Muscle of leg (tissue), 11 donors: ENCODE data around the gene EIF3L. TPM values are rescaled to one million over a fixed set of nuclear protein-coding genes. Genes with fewer than 3 reads are reported as not detected.
A peak's percentile ranks its signal among the peaks of the same experiment; 100 is the strongest.

ENCODE experiments used
- DNase-seq: peaks from one replicate; pipeline ENCODE4 v3.0.0; 2013
- H3K27ac ChIP-seq: one replicate; pipeline ENCODE4 v1.5.1; 2013; ENCODE audit warnings: mild to moderate bottlenecking, low read length, control low read depth
- H3K27me3 ChIP-seq: one replicate; pipeline ENCODE4 v1.6.1; 2013; ENCODE audit warnings: low read length; ENCODE audit not compliant: control insufficient read depth, insufficient read depth
- H3K36me3 ChIP-seq: one replicate; pipeline ENCODE4 v1.6.1; 2013; ENCODE audit warnings: low read length; ENCODE audit not compliant: control insufficient read depth, insufficient read depth
- H3K4me1 ChIP-seq: one replicate; pipeline ENCODE4 v1.6.1; 2013; ENCODE audit warnings: low read length; ENCODE audit not compliant: control insufficient read depth, insufficient read depth
- H3K4me3 ChIP-seq: one replicate; pipeline ENCODE4 v1.5.1; 2013; ENCODE audit warnings: low read length, control low read depth
- H3K9me3 ChIP-seq: replicated peaks from 2 replicates; pipeline ENCODE4 v1.6.1; 2013; ENCODE audit warnings: low read depth, low read length; ENCODE audit not compliant: control insufficient read depth
- WGBS: methylation state at CpG from one replicate; pipeline ENCODE4 v1.1.5; 2013; ENCODE audit warnings: missing lambda C conversion rate; ENCODE audit not compliant: insufficient coverage; 5-methylcytosine and 5-hydroxymethylcytosine counted together
- polyA plus RNA-seq, 8 donors: library from polyadenylated mRNA; unstranded; fragments of 120-200 nt; gene quantifications; one replicate each; pipeline versions ENCODE4 v1.2.1 to v1.2.3, GENCODE V29; 2013; ENCODE audit warnings: inconsistent platforms in 1 of 8, low replicate concordance in 1 of 8; ENCODE audit not compliant: insufficient read length in 8 of 8, insufficient read depth in 1 of 8
- total RNA-seq: library from RNA; stranded (reverse); fragments of 120-200 nt; gene quantifications from one replicate; pipeline ENCODE4 v1.2.4, GENCODE V29; 2013

Gene EIF3L
- total and polyA plus RNA-seq, 9 donors = 1,056 to 1,352 (median 1,218) TPM

DNA sequence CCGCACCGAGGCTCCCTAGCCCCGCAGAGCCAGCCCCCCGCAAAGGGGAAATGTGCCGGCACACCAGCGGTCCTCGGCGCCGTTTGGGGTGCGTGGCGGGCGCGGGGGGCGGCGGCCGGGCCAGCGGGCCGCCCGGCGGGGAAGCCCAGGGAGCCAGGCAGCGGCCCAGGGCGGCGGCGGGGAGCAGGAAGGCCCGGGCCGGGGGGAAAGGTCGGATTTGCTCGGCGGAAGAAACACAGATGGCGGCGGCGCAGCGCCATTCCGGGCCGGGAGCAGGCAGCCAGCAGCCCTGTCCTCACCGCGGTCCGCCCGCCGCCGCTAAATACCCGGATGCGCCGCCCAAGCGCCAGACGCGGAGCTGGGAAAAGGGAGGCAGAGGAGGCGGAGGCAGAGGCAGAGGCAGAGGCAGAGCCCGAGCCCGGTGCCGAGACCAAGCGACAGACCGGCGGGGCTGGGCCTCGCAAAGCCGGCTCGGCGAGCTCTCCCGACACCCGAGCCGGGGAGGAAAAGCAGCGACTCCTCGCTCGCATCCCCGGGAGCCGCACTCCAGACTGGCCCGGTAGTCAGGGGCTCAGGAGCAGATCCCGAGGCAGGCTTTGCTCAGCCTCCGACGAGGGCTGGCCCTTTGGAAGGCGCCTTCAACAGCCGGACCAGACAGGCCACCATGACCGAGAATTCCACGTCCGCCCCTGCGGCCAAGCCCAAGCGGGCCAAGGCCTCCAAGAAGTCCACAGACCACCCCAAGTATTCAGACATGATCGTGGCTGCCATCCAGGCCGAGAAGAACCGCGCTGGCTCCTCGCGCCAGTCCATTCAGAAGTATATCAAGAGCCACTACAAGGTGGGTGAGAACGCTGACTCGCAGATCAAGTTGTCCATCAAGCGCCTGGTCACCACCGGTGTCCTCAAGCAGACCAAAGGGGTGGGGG is 44.1 kb upstream of the EIF3L start:
- peaks cover 14% of the 10 kb centered on the region for H3K27me3 ChIP-seq
- H3K4me1 ChIP-seq = peaks cover 56% of the 10 kb centered on the region
- peak overlapping the region; percentile 94 for H3K4me3 ChIP-seq
- WGBS = 1% methylated on average over 87 of the region's 87 CpGs
- DNase-seq = peak; percentile 95
- no peaks in the 10 kb centered on the region for H3K9me3 ChIP-seq
- peaks cover 7% of the 10 kb centered on the region for H3K36me3 ChIP-seq
- peak overlapping the region; percentile 98 for H3K27ac ChIP-seq

DNA sequence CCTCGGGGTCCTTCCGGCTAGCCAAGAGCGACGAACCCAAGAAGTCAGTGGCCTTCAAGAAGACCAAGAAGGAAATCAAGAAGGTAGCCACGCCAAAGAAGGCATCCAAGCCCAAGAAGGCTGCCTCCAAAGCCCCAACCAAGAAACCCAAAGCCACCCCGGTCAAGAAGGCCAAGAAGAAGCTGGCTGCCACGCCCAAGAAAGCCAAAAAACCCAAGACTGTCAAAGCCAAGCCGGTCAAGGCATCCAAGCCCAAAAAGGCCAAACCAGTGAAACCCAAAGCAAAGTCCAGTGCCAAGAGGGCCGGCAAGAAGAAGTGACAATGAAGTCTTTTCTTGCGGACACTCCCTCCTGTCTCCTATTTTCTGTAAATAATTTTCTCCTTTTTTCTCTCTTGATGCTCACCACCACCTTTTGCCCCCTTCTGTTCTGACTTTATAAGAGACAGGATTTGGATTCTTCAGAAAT is 43.4 kb upstream of the EIF3L start:
- peak overlapping the region; percentile 94 for H3K4me3 ChIP-seq
- H3K27me3 ChIP-seq = peaks cover 14% of the 10 kb centered on the region
- peak overlapping the region; percentile 98 for H3K27ac ChIP-seq
- peak; percentile 45 for DNase-seq
- no peaks in the 10 kb centered on the region for H3K9me3 ChIP-seq
- H3K36me3 ChIP-seq = peaks cover 7% of the 10 kb centered on the region
- peaks cover 56% of the 10 kb centered on the region for H3K4me1 ChIP-seq
- 18% methylated on average over 8 of the region's 10 CpGs for WGBS

DNA sequence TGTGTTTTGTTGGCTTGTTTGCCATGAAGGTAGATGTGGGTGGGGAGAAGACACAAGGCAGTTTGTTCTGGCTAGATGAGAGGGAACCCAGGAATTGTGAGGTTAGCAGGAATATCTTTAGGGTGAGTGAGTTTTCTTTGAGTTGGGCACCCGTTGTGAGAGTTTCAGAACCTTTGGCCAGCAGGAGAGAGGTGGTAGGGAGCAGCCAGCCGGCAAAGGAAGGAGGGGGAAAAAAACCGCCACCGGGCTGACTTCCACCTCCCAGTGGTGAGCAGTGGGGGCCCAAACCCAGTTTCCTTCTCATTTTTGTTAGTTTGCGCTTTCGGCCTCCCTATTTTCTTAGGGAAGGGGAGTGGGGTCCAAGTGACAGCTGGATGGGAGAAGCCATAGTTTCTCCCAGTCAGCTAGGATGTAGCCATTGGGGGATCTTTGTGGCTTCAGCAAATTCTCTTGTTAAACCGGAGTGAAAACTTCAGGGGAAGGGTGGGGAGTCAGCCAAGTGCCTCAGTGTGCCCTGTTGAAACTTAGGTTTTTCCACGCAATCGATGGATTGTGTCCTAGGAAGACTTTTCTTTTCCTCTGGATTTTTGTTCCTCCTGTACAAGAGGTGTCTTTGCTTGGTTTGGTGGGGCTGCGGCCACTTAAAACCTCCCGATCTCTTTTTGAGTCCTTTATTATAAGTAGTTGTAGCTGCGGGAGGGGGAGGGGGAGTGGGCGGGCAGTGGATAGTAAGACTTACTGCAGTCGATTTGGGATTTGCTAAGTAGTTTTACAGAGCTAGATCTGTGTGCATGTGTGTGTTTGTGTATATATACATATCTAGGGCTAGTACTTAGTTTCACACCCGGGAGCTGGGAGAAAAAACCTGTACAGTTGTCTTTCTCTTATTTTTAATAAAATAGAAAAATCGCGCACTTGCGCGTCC is 42.5 kb upstream of the EIF3L start:
- WGBS = 2% methylated on average over 8 of the region's 19 CpGs
- H3K9me3 ChIP-seq = no peaks in the 10 kb centered on the region
- peaks cover 7% of the 10 kb centered on the region for H3K36me3 ChIP-seq
- peak overlapping the region; percentile 98 for H3K27ac ChIP-seq
- peak; percentile 78 for DNase-seq
- peaks cover 56% of the 10 kb centered on the region for H3K4me1 ChIP-seq
- peak overlapping the region; percentile 94 for H3K4me3 ChIP-seq
- peaks cover 14% of the 10 kb centered on the region for H3K27me3 ChIP-seq

DNA sequence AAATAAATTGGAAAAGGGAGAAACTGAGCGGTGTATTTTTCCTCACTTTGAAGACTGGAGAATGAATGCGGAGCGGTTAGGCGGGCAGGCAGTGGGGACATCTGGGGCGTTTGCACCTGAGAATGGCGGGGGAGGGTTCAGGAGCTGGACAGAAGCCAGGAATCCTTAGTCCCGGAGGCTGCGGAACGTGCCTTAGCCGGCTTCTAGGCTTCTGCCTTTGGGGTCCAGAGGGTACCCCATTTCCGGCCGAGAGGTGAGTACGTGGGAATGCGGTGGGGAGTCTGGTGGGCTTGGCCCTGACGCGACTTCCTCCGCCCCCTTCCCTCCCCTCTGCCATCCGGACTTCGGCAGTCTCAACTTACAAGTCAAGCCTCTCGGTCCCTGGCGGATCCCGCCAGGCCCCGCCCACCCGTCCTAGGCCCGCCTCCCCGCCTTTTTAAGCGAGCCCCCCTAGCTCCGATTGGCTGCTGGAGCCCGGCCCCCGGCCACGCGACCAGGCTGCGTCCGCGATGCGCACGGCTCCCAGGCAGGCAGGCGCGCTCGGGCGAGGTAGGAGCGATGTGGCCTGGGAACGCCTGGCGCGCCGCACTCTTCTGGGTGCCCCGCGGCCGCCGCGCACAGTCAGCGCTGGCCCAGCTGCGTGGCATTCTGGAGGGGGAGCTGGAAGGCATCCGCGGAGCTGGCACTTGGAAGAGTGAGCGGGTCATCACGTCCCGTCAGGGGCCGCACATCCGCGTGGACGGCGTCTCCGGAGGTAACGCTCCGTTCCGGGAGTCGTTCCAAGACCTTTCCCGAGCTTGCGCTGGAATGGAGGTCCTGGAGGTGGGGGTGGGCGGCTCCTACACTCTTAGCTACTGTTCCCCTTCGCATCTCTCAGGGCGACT is 41.6 kb upstream of the EIF3L start, which contains the start of gene GCAT:
GCAT (plus strand) TSS at position 525 of the 884 bp plus-strand sequence; CDS start at position 559, 34 bp downstream.
- Histone ChIP-seq H3K36me3 (peaks cover 7% of the 10 kb centered on the region), H3K4me3 (peak within 1 kb of the TSS; percentile 94), H3K27me3 (peaks cover 12% of the 10 kb centered on the region), H3K4me1 (peaks cover 49% of the 10 kb centered on the region), H3K9me3 (no peaks in the 10 kb centered on the region), H3K27ac (peak within 1 kb of the TSS; percentile 98)
- 0% methylated on average over 49 of the region's 73 CpGs for WGBS
- peak; percentile 99 for DNase-seq

DNA sequence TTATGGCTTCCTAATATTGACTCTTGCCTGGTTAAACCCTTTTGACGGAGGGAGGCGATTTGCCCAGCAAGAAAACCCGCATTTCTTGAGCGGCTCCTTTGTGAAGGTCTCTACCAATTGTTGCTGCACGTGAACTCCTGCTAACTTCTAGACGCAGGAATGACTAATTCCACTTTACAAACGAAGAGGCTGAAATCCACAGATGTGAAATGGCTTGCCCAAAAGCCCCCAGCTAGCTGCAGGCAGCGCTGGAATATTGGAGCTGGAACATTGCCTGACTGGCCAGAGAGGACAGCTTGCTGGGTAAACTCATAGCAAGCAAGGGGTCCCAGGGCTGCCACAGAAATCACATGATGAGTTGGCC is 40.9 kb upstream of the EIF3L start:
- Histone ChIP-seq H3K9me3 (no peaks in the 10 kb centered on the region), H3K4me3 (peak overlapping the region; percentile 94), H3K36me3 (peaks cover 7% of the 10 kb centered on the region), H3K4me1 (peaks cover 43% of the 10 kb centered on the region), H3K27me3 (peaks cover 9% of the 10 kb centered on the region), H3K27ac (peak overlapping the region; percentile 85)
- DNase-seq = peak; percentile 44
- 2% methylated on average over 8 of the region's 8 CpGs for WGBS

DNA sequence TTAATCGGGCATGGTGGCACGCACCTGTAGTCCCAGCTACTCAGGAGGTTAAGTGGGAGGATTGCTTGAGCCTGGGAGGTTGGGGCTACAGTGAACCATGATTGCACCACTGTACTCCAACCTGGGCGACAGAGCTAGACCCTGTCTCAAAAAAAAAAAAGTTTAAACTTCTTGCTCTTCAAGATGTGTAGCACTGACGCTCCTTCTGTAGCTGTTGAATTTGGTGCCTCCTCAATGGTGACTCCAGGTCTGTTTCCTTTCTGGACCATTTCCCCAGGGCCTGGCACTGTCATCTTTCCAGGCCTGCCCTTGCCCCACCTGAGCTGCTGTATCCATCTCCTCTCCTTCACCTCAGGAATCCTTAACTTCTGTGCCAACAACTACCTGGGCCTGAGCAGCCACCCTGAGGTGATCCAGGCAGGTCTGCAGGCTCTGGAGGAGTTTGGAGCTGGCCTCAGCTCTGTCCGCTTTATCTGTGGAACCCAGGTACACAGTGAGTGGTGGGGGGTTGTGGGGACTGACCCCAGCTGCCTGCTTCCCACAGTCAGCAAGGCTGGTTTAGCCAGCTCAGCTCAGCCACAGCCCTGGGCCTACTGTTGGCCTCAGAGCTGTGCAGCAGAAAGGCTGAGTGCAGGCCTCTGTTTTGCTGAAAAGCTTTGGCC is 39.4 kb upstream of the EIF3L start:
- 70% methylated on average over 3 of the region's 5 CpGs for WGBS
- no peak for DNase-seq
- no peak overlapping the region for H3K27ac ChIP-seq
- H3K4me3 ChIP-seq = no peak overlapping the region
- peaks cover 2% of the 10 kb centered on the region for H3K27me3 ChIP-seq
- H3K9me3 ChIP-seq = no peaks in the 10 kb centered on the region
- H3K4me1 ChIP-seq = peaks cover 28% of the 10 kb centered on the region
- H3K36me3 ChIP-seq = peaks cover 14% of the 10 kb centered on the region

DNA sequence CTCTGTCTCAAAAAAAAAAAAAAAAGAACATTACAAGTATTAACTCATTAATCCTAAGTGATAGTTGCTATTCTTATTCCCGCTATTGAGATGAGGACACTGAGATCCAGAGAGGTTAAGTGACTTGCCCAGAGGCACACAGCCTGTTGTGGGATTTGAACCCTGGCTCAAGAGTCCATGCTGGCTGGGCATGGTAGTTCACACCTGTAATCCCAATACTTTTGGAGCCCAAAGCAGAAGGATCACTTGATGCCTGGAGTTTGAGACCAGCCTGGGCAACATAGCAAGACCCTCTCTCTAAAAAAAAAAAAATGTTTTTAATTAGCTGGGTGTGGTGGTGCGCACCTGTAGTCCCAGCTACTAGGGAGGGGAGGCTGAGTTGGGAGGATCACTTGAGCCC is 37.4 kb upstream of the EIF3L start:
- H3K9me3 ChIP-seq = no peaks in the 10 kb centered on the region
- no peak overlapping the region for H3K4me3 ChIP-seq
- H3K27me3 ChIP-seq = peaks cover 2% of the 10 kb centered on the region
- H3K4me1 ChIP-seq = peaks cover 19% of the 10 kb centered on the region
- no peak for DNase-seq
- H3K27ac ChIP-seq = no peak overlapping the region
- peaks cover 25% of the 10 kb centered on the region for H3K36me3 ChIP-seq
- WGBS = no CpG with 5 or more reads among the region's 2 CpGs

DNA sequence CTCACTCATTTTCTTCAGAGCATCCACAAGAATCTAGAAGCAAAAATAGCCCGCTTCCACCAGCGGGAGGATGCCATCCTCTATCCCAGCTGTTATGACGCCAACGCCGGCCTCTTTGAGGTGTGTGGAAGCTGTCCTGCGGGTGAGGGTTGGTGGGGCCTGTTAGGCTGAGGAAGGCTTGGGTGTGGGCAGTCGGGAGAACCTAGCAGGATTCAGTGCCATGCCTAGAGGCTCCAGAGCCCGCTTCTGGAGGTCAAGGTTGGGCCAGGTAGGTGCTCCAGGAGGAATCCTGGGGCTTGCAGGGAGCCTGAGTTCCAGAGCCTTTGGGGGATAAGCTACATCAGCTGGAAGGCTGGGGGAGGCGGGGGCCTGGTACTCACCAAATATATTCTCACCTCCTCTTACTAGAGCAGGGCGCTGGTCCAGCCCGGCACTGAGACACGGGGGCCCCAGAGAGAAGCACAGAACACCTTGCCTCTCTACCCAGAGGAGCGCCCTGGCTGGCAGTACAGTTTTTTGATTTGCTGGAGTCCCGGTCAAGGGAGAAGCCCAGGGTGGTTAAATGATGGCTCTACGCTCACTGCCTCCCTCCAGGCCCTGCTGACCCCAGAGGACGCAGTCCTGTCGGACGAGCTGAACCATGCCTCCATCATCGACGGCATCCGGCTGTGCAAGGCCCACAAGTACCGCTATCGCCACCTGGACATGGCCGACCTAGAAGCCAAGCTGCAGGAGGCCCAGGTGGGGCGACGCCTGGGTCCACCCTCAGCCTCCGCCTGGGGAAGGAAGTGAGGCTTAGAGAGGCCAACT is 36.1 kb upstream of the EIF3L start:
- H3K36me3 ChIP-seq = peaks cover 25% of the 10 kb centered on the region
- no peak for DNase-seq

More for the DNA sequence above, 36.1 kb upstream of the EIF3L start:
- Histone ChIP-seq H3K4me1 (peaks cover 21% of the 10 kb centered on the region), H3K27me3 (peaks cover 3% of the 10 kb centered on the region), H3K4me3 (no peak overlapping the region), H3K9me3 (no peaks in the 10 kb centered on the region), H3K27ac (no peak overlapping the region)
- 88% methylated on average over 21 of the region's 27 CpGs for WGBS
